Measurements from ENCODE around the gene PTCD2.

DNA sequence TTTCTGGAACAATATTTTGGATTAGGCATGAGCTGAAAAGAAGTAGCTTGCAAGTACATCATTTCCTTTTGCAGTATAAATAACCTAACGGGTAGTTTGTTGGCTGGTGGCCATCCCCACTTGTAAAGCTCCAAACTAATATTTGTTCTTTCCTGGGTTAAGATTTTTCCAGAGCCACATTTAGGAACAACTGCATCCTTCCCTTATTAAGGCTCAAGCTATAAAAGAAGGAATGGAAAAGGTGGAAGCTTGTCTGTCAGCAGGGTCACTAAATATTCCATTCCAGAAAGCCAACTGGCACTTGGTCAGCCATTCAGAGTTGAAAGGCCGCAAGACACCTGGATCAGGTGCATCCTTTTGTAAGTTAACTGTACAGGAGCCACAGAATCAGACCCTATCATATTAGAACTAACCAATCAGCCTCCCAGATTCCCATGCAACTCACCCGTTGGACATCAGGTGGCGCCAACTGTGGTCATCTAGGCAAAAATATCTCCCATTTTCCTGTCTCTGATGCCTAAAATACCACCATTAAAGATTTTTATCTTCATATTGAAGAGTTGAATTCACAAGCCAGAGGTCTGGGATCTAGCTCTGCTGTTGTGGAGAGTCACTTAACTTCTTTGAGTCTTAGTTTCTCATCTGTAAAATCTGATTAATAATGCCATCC lies 82.9 kb downstream of the PTCD2 start:
- TF ChIP-seq, protein P1, sequence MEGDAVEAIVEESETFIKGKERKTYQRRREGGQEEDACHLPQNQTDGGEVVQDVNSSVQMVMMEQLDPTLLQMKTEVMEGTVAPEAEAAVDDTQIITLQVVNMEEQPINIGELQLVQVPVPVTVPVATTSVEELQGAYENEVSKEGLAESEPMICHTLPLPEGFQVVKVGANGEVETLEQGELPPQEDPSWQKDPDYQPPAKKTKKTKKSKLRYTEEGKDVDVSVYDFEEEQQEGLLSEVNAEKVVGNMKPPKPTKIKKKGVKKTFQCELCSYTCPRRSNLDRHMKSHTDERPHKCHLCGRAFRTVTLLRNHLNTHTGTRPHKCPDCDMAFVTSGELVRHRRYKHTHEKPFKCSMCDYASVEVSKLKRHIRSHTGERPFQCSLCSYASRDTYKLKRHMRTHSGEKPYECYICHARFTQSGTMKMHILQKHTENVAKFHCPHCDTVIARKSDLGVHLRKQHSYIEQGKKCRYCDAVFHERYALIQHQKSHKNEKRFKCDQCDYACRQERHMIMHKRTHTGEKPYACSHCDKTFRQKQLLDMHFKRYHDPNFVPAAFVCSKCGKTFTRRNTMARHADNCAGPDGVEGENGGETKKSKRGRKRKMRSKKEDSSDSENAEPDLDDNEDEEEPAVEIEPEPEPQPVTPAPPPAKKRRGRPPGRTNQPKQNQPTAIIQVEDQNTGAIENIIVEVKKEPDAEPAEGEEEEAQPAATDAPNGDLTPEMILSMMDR (conservative IDR thresholded peaks at IDR 0.05; ENCODE audit: low read depth, low read length) = peak; percentile 70
- no peak for TF ChIP-seq EZH2 (IDR thresholded peaks at IDR 0.05; ENCODE audit: borderline replicate concordance, low read depth, low read length, poor library complexity, severe bottlenecking)
